Measurements from ENCODE around the gene PSMF1. TPM values are rescaled to one million over a fixed set of nuclear protein-coding genes. Genes with fewer than 3 reads are reported as not detected.

The PSMF1 gene
- total RNA-seq, 1 donor from 2014 or later = 86.0 TPM

- no peaks in the 10 kb centered on the region for H3K4me1 Mint-ChIP-seq
- peaks cover 43% of the 10 kb centered on the region for H3K27me3 Mint-ChIP-seq (ENCODE audit: low read depth)
- no peak for DNase-seq (ENCODE audit: low spot score in 2 of 2, unreplicated experiment in 2 of 2)
- H3K36me3 Mint-ChIP-seq = no peaks in the 10 kb centered on the region
- no peak overlapping the region for H3K4me3 Mint-ChIP-seq
- H3K9me3 Mint-ChIP-seq = no peaks in the 10 kb centered on the region
- TF ChIP-seq CTCF (IDR thresholded peaks at IDR 0.05; ENCODE audit: unreplicated experiment) = no peak
- no peak overlapping the region for H3K27ac Mint-ChIP-seq
These were observed 79.4 kb downstream of the PSMF1 start for GRCh38 chr20:1197801-1198200.

GRCh38 chr20:1198751-1199150, 80.3 kb downstream of the PSMF1 start:
- no peaks in the 10 kb centered on the region for H3K36me3 Mint-ChIP-seq
- TF ChIP-seq CTCF (IDR thresholded peaks at IDR 0.05; ENCODE audit: unreplicated experiment) = no peak
- peaks cover 39% of the 10 kb centered on the region for H3K27me3 Mint-ChIP-seq (ENCODE audit: low read depth)

GRCh38 chr20:1199212-1199873, 80.9 kb downstream of the PSMF1 start:
- Mint-ChIP-seq H3K4me3 (no peak overlapping the region), H3K36me3 (no peaks in the 10 kb centered on the region), H3K4me1 (no peaks in the 10 kb centered on the region), H3K27ac (no peak overlapping the region), H3K27me3 (ENCODE audit: low read depth) (peaks cover 39% of the 10 kb centered on the region), H3K9me3 (no peaks in the 10 kb centered on the region)
- TF ChIP-seq CTCF (IDR thresholded peaks at IDR 0.05; ENCODE audit: unreplicated experiment) = no peak
- no peak for DNase-seq (ENCODE audit: low spot score in 2 of 2, unreplicated experiment in 2 of 2)

More at GRCh38 chr20:1198751-1199150, 80.3 kb downstream of the PSMF1 start:
- Mint-ChIP-seq H3K27ac (no peak overlapping the region), H3K4me3 (no peak overlapping the region), H3K9me3 (no peaks in the 10 kb centered on the region), H3K4me1 (no peaks in the 10 kb centered on the region)
- DNase-seq (ENCODE audit: low spot score in 2 of 2, unreplicated experiment in 2 of 2) = no peak

- Mint-ChIP-seq H3K4me1 (no peaks in the 10 kb centered on the region), H3K4me3 (no peak overlapping the region), H3K27me3 (ENCODE audit: low read depth) (peaks cover 39% of the 10 kb centered on the region), H3K27ac (no peak overlapping the region), H3K36me3 (no peaks in the 10 kb centered on the region), H3K9me3 (no peaks in the 10 kb centered on the region)
- TF ChIP-seq CTCF (IDR thresholded peaks at IDR 0.05; ENCODE audit: unreplicated experiment) = no peak
- no peak for DNase-seq (ENCODE audit: low spot score in 2 of 2, unreplicated experiment in 2 of 2)
These were observed 81.6 kb downstream of the PSMF1 start for GRCh38 chr20:1199964-1200363.

- H3K4me1 Mint-ChIP-seq = no peaks in the 10 kb centered on the region
- H3K9me3 Mint-ChIP-seq = no peaks in the 10 kb centered on the region
- H3K27me3 Mint-ChIP-seq (ENCODE audit: low read depth) = peaks cover 32% of the 10 kb centered on the region
- no peak for DNase-seq (ENCODE audit: low spot score in 2 of 2, unreplicated experiment in 2 of 2)
- no peak within 1 kb of the TSS for H3K4me3 Mint-ChIP-seq
- no peaks in the 10 kb centered on the region for H3K36me3 Mint-ChIP-seq
- no peak for TF ChIP-seq CTCF (IDR thresholded peaks at IDR 0.05; ENCODE audit: unreplicated experiment)
- H3K27ac Mint-ChIP-seq = no peak within 1 kb of the TSS
These were observed 84.5 kb downstream of the PSMF1 start, which contains the start of gene C20orf202 for GRCh38 chr20:1202762-1203504. C20orf202 (plus strand) TSS chr20:1203454; CDS start chr20:1203586, 132 bp downstream.
